Stimulated activated CD4-positive, alpha-beta T cell treated with anti-CD3 and anti-CD28 coated beads, Interleukin-12 subunit alpha, Interleukin-12 subunit beta, amount 100 ng/mL, for 48 hours (primary cell): ENCODE measurements around the gene PCED1B.
A peak's percentile ranks its signal among the peaks of the same experiment; 100 is the strongest.
"Not testable (repeated sequence)": the region's sequence is repeated elsewhere in the genome, so short reads cannot be mapped to it uniquely, and the experiment has no call there.

ENCODE experiments used
- DNase-seq, 3 donors: peaks; one replicate each; pipeline ENCODE4 v3.0.0-alpha.2; 2020; ENCODE audit warnings: low read depth in 2 of 3, low spot score in 1 of 3

Gene PCED1B

GRCh38 chr12:47079468-47079980, at the start of gene PCED1B, which contains the start of gene AMIGO2:
TSS of gene PCED1B (plus strand) at chr12:47079621. CDS start at chr12:47235064, 155,443 bp downstream.
TSS of gene AMIGO2 (minus strand) at chr12:47079959. CDS start at chr12:47079002, 957 bp downstream.
- peak; percentile 60 to 71 (median 64) for DNase-seq

GRCh38 chr12:47029903-47030302, 49.5 kb upstream of the PCED1B start:
- no peak for DNase-seq

GRCh38 chr12:47032644-47033043, 46.8 kb upstream of the PCED1B start:
- DNase-seq: no peak

GRCh38 chr12:47033081-47033480, 46.3 kb upstream of the PCED1B start:
- no peak for DNase-seq

DNA sequence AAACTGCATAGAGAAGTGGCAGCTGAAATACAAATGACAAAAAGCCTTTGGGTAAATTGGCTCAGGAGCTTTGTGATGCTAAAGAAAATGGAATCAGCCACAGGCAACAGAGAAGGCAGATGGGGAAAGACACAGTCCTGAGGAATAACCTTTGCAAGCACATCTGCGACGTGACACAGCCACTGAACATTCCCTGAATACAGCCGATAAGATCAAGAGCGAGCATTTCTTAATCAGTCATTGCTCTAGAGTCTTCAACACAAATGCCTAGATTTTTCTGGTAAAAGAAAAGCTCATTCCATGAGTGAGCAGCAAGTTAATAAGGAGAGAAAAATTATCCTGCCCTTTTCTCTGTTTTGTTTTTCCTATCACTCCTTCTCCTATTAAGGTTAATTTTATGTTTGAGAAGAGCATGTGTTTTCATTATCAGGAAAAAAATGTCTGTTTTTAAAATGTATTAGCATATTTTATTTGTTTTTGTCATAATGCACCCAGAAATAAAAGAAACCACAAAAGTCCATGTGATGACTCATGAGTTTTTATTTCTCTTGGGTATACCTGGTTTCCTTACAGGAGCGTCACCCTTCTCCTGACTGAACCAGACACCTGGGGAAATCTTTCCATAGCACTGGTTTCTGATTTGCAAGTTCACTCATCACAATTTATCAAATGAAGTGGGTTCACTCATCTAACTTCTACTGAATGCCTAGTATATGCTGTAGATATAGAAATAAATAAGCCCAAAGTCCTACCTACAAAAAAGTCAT, 45.4 kb upstream of the PCED1B start:
- no peak for DNase-seq

GRCh38 chr12:47034661-47035060, 44.8 kb upstream of the PCED1B start:
- DNase-seq: no peak

- no peak for DNase-seq
Observed at GRCh38 chr12:47035484-47035883, 43.9 kb upstream of the PCED1B start.

- no peak for DNase-seq
Observed at GRCh38 chr12:47038270-47038748, 41.1 kb upstream of the PCED1B start.

DNA sequence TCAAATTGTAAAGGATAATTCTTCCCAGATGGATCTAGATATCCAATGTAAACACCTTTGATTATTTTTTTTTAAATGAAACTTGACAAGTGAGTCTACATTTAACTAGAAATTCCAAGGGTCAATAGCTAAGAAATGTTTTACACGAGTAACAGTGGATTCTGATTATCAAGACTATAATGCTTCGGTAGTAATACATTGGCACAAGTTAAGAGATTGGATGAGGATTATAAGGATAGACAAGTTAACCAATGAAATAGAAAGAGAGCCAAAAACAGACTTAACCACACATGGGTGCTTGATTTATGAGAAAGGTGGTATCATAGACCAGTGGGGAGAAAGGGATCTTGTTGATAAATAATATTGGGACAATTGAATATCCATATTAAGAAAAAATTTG, 40.3 kb upstream of the PCED1B start:
- DNase-seq: no peak

DNA sequence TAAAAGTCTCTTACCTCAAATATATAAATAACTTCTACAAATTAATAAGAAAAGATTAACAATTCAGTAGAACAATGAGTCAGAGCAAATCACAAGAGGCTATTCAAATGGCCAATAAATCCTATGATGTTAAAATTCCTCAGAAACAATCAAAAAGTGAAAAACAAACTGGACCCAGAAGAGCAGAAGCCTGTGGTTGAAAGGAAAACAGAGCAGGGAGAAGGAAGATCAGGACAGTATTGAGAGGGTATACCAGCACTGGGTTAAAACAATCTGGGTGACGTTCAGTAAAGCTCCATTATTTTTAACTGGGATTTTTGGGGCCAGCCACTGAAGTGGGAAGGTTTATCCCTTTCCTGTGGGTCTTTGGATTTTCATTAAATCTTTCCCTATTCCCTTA, 39.7 kb upstream of the PCED1B start:
- no peak for DNase-seq

GRCh38 chr12:47041327-47041726, 38.1 kb upstream of the PCED1B start:
- no peak for DNase-seq

GRCh38 chr12:47048541-47048940, 30.9 kb upstream of the PCED1B start:
- DNase-seq: no peak

DNA sequence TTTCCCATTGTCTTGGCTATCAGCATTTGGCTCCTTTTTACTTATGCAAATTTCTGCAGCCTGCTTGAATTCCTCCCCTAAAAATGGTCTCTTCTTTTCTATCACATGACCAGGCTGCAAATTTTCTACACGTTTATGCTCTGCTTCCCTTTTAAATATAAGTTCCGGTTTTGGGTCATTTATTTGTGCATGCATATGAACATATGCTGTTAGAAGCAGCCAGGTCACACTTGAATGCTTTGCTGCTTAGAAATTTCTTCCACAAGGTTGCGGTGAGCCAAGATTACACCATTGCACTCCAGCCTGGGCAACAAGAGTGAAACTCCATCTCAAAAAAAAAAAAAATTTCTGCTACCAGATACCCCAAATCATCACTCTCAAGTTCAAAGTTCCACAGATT, 28.1 kb upstream of the PCED1B start:
- DNase-seq: not testable (repeated sequence)

DNA sequence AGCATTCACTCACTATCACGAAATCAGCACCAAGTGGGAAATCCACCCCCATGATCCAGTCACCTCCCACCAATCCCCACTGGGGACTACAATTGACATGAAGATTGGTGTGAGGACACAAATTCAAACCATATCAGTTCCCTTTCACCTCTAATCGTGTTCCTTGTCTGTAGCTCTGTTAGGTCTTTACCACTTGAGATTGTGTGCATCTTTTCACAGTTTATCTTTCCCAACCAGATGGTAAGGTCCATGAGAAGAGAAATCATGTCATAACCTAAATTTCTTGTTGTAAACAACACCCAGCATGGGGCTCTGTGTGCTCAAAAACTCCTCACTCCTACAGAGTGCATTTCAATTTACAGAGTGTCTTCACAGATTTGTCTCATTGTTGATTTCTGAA, 27.1 kb upstream of the PCED1B start:
- no peak for DNase-seq

- no peak for DNase-seq
Observed at GRCh38 chr12:47053961-47054360, 25.5 kb upstream of the PCED1B start.

DNA sequence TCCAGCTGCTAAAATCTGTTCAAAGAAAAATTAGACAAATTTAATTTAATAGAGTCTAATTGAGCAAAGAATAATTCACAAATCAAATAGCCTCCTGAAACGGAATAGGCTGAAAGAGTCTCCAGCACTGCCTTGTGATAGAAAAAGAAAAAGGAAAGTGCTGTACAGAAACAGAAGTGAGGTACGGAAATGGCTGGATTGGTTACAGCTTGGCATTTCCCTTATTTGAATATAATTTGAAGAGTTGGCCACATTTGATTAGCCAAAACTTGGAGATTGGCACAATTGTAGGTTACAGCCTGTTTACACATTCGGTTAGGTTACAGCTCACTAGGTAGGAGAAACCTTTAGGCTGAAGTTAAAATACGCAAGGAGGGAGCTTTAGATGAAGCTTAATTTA, 24.8 kb upstream of the PCED1B start:
- DNase-seq: no peak

- not testable (repeated sequence) for DNase-seq
Observed at GRCh38 chr12:47055856-47056255, 23.6 kb upstream of the PCED1B start.

GRCh38 chr12:47056944-47057343, 22.5 kb upstream of the PCED1B start:
- not testable (repeated sequence) for DNase-seq

GRCh38 chr12:47058640-47059039, 20.8 kb upstream of the PCED1B start:
- not testable (repeated sequence) for DNase-seq

DNA sequence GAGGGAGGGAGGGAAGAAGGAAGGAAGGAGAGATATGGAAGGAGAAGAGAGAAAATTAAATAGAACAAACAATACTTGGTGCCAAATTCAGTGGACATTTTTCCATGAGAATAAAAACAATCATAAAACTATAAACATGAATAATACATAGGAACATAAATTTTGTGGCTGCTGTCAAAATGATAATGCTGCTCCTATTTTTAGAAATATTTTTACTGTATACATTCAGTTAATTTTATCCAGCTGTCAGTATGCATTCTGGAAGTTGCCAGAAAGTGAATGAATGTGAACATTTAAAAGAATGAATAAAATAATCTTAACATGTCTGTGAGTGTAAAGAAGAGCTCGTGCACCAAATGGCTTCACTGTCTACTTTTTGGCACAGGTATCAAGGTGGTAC, 13.9 kb upstream of the PCED1B start:
- no peak for DNase-seq

GRCh38 chr12:47066278-47067025, 13.0 kb upstream of the PCED1B start:
- no peak for DNase-seq

DNA sequence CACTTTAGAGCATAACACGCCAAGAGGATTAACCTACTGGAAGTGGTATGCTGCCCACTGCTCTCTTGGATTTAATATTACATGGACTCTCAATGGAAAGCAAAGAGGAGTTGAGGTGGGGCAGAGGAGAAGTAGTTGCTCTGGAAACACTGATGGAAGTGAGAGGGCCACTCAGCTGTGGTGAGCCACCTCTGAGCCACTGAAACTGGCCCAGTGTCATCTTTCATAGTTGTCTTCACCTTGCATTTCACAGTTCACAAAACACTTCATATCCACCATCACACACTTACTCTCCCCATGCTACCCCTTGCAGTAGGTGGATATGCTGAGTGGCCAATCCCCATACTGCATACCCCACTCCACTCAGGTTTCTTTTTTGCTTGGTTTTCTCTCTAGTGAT, 12.2 kb upstream of the PCED1B start:
- DNase-seq: no peak
